ENCODE results near the gene TK2.

TK2 gene

GRCh38 chr16:66460703-66461102, 89.2 kb downstream of the TK2 start:
- TF ChIP-seq TAF1 (IDR thresholded peaks at IDR 0.05; ENCODE audit: low read depth) (no peak), REST (IDR thresholded peaks at IDR 0.05; ENCODE audit: low read depth) (no peak), TCF12 (IDR thresholded peaks at IDR 0.05; ENCODE audit: low read depth) (no peak), MAX (IDR thresholded peaks at IDR 0.05) (no peak), USF1 (IDR thresholded peaks at IDR 0.05) (no peak), EGR1 (IDR thresholded peaks at IDR 0.05) (no peak), CEBPB (IDR thresholded peaks at IDR 0.05) (no peak), EP300 (IDR thresholded peaks at IDR 0.05; ENCODE audit: borderline replicate concordance) (no peak), FOXM1 (IDR thresholded peaks at IDR 0.05; ENCODE audit: borderline replicate concordance, low read depth) (no peak), CREB1 (IDR thresholded peaks at IDR 0.05; ENCODE audit: low read depth) (no peak), NFIC (IDR thresholded peaks at IDR 0.05) (no peak), TEAD4 (IDR thresholded peaks at IDR 0.05) (no peak), YY1 (IDR thresholded peaks at IDR 0.05; ENCODE audit: low read depth) (no peak), RAD21 (IDR thresholded peaks at IDR 0.05; ENCODE audit: low read depth) (no peak), ZBTB7A (IDR thresholded peaks at IDR 0.05; ENCODE audit: low read depth) (no peak)

GRCh38 chr16:66459878-66460277, 90.0 kb downstream of the TK2 start:
- TF ChIP-seq REST (IDR thresholded peaks at IDR 0.05; ENCODE audit: low read depth) (no peak), EP300 (IDR thresholded peaks at IDR 0.05; ENCODE audit: borderline replicate concordance) (no peak), YY1 (IDR thresholded peaks at IDR 0.05; ENCODE audit: low read depth) (no peak), TAF1 (IDR thresholded peaks at IDR 0.05; ENCODE audit: low read depth) (no peak), FOXM1 (IDR thresholded peaks at IDR 0.05; ENCODE audit: borderline replicate concordance, low read depth) (no peak), TCF12 (IDR thresholded peaks at IDR 0.05; ENCODE audit: low read depth) (no peak), TEAD4 (IDR thresholded peaks at IDR 0.05) (no peak), USF1 (IDR thresholded peaks at IDR 0.05) (no peak), NFIC (IDR thresholded peaks at IDR 0.05) (no peak), CEBPB (IDR thresholded peaks at IDR 0.05) (no peak), ZBTB7A (IDR thresholded peaks at IDR 0.05; ENCODE audit: low read depth) (no peak), RAD21 (IDR thresholded peaks at IDR 0.05; ENCODE audit: low read depth) (no peak), MAX (IDR thresholded peaks at IDR 0.05) (no peak), EGR1 (IDR thresholded peaks at IDR 0.05) (no peak), CREB1 (IDR thresholded peaks at IDR 0.05; ENCODE audit: low read depth) (no peak)

GRCh38 chr16:66458853-66459252, 91.1 kb downstream of the TK2 start:
- TF ChIP-seq FOXM1 (IDR thresholded peaks at IDR 0.05; ENCODE audit: borderline replicate concordance, low read depth) (no peak), ZBTB7A (IDR thresholded peaks at IDR 0.05; ENCODE audit: low read depth) (no peak), RAD21 (IDR thresholded peaks at IDR 0.05; ENCODE audit: low read depth) (no peak), USF1 (IDR thresholded peaks at IDR 0.05) (no peak), TAF1 (IDR thresholded peaks at IDR 0.05; ENCODE audit: low read depth) (no peak), NFIC (IDR thresholded peaks at IDR 0.05) (no peak), REST (IDR thresholded peaks at IDR 0.05; ENCODE audit: low read depth) (no peak), TEAD4 (IDR thresholded peaks at IDR 0.05) (no peak), EP300 (IDR thresholded peaks at IDR 0.05; ENCODE audit: borderline replicate concordance) (no peak), EGR1 (IDR thresholded peaks at IDR 0.05) (no peak), CEBPB (IDR thresholded peaks at IDR 0.05) (no peak), CREB1 (IDR thresholded peaks at IDR 0.05; ENCODE audit: low read depth) (no peak), MAX (IDR thresholded peaks at IDR 0.05) (no peak), YY1 (IDR thresholded peaks at IDR 0.05; ENCODE audit: low read depth) (no peak), TCF12 (IDR thresholded peaks at IDR 0.05; ENCODE audit: low read depth) (no peak)

Data from Ishikawa (cell line).